CD4-positive, alpha-beta T cell (primary cell): ENCODE data around the gene C5orf46. TPM values are rescaled to one million over a fixed set of nuclear protein-coding genes. Genes with fewer than 3 reads are reported as not detected.

Experiments used
- ATAC-seq: fragments of 200-7000 bp; cut with Tn5 transposase; one replicate; pipeline ENCODE4 v1.10.0; 2022; ENCODE audit warnings: mild to moderate bottlenecking; ENCODE audit not compliant: poor library complexity
- CTCF ChIA-PET: fragments of 350-600 bp; sonication (Branson Sonifier 250); formaldehyde crosslinking; loops from one replicate; lab custom pipeline; 2021; ENCODE audit warnings: antibody characterized with exemption, inconsistent platforms; lab: Charles Lee
- POLR2A ChIA-PET: fragments of 350-600 bp; sonication (Branson Sonifier 250); formaldehyde crosslinking; loops from one replicate; lab custom pipeline; 2021; ENCODE audit warnings: antibody characterized with exemption, inconsistent platforms; lab: Charles Lee
- DNase-seq, 14 experiments: peaks; one replicate each; pipeline ENCODE4 v3.0.0-alpha.2; 2013 to 2020; ENCODE audit warnings: mixed read lengths in 2 of 14
- H3K27ac ChIP-seq, 2 donors: one replicate each; pipeline versions ENCODE4 v1.5.1 to v1.7.0; 2013; ENCODE audit warnings: low read length in 2 of 2, low read depth in 1 of 2, mild to moderate bottlenecking in 1 of 2
- H3K27me3 ChIP-seq, 2 experiments: 1 replicate in 1 of 2; 2 replicates in 1 of 2; pipeline versions ENCODE4 v1.6.1 to v1.7.0; 2013; ENCODE audit warnings: low read length in 2 of 2, control low read depth in 1 of 2, mild to moderate bottlenecking in 1 of 2, moderate library complexity in 1 of 2; ENCODE audit not compliant: insufficient read depth in 2 of 2, control insufficient read depth in 1 of 2
- H3K36me3 ChIP-seq: one replicate; pipeline ENCODE4 v1.6.1; 2013; ENCODE audit warnings: low read length, control low read depth; ENCODE audit not compliant: insufficient read depth
- H3K4me1 ChIP-seq: one replicate; pipeline ENCODE4 v1.6.1; 2013; ENCODE audit warnings: low read length, control low read depth; ENCODE audit not compliant: insufficient read depth
- H3K4me3 ChIP-seq: one replicate; pipeline ENCODE4 v1.5.1; 2013; ENCODE audit warnings: mild to moderate bottlenecking, low read length, moderate library complexity
- H3K9me3 ChIP-seq, 2 experiments: 1 replicate in 1 of 2; 2 replicates in 1 of 2; pipeline versions ENCODE4 v1.6.1 to v1.7.0; 2013; ENCODE audit warnings: low read length in 2 of 2, mild to moderate bottlenecking in 2 of 2, control low read depth in 1 of 2, moderate library complexity in 1 of 2; ENCODE audit not compliant: control insufficient read depth in 1 of 2, insufficient read depth in 1 of 2
- H3K27ac Mint-ChIP-seq: one replicate; pipeline ENCODE4 v1.8.0; 2020; ENCODE audit warnings: mixed read lengths
- H3K27me3 Mint-ChIP-seq: one replicate; pipeline ENCODE4 v1.8.0; 2021; ENCODE audit warnings: mixed read lengths
- H3K36me3 Mint-ChIP-seq: one replicate; pipeline ENCODE4 v1.8.0; 2021; ENCODE audit warnings: low read depth, mixed read lengths
- H3K4me1 Mint-ChIP-seq: one replicate; pipeline ENCODE4 v1.8.0; 2021; ENCODE audit warnings: low read depth, mixed read lengths
- H3K4me3 Mint-ChIP-seq: one replicate; pipeline ENCODE4 v1.8.0; 2020; ENCODE audit warnings: mild to moderate bottlenecking, mixed read lengths
- H3K9me3 Mint-ChIP-seq: one replicate; pipeline ENCODE4 v1.8.0; 2020; ENCODE audit warnings: mixed read lengths
- intact Hi-C, 2 experiments: fragments of 100-400 bp; cut with DNase I in 1 of 2; cut with micrococcal nuclease in 1 of 2; formaldehyde crosslinking; loops; one replicate each; pipeline versions ENCODE4 v1.15.1 to v1.9.0; 2023 to 2025; cut with DNase I, micrococcal nuclease
- total RNA-seq, 174 experiments: library from RNA in 2 of 174; stranded (reverse) in 2 of 174; gene quantifications; one replicate each; pipeline ENCODE4 v1.2.3 and lab custom pipeline; 2021 to 2026
- TF ChIP-seq, protein P1 (sequence below): fragments of 200-600 bp; IDR thresholded peaks from one replicate; pipeline ENCODE4 v1.8.0; 2022; ENCODE audit warnings: antibody characterized with exemption, mild to moderate bottlenecking

Gene C5orf46
- total RNA-seq, 2 experiments from 2014 or later = not detected

DNA sequence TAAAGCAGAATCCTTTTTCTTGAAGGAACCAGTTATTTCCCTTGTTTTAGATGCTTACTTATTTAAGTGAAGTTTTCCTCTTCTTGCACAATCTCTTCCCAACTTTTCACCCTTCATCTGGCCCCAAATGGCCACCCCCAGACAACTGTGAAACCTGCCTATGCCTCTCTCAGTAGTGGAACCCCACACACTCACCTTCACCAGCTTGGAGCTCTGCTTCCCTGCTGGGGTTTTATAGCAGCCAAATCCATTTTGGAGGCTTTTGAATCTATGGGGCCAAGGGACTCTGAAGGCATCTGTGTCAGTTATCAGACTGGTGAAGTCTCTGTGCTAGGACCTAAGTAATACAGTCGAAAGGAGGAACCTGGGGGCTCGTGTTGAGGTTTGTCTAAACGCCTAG is 52.0 kb downstream of the C5orf46 start:
- Mint-ChIP-seq H3K27me3 (no peaks in the 10 kb centered on the region), H3K4me1 (no peaks in the 10 kb centered on the region), H3K4me3 (no peak overlapping the region), H3K36me3 (no peaks in the 10 kb centered on the region), H3K9me3 (no peaks in the 10 kb centered on the region), H3K27ac (no peak overlapping the region)
- DNase-seq (no peak), ATAC-seq (no peak)
- no peaks in the 10 kb centered on the region for H3K9me3 ChIP-seq
- no peaks in the 10 kb centered on the region for H3K4me1 ChIP-seq
- CTCF ChIA-PET = no interaction called here
- no peak overlapping the region for H3K4me3 ChIP-seq
- TF ChIP-seq, protein P1, sequence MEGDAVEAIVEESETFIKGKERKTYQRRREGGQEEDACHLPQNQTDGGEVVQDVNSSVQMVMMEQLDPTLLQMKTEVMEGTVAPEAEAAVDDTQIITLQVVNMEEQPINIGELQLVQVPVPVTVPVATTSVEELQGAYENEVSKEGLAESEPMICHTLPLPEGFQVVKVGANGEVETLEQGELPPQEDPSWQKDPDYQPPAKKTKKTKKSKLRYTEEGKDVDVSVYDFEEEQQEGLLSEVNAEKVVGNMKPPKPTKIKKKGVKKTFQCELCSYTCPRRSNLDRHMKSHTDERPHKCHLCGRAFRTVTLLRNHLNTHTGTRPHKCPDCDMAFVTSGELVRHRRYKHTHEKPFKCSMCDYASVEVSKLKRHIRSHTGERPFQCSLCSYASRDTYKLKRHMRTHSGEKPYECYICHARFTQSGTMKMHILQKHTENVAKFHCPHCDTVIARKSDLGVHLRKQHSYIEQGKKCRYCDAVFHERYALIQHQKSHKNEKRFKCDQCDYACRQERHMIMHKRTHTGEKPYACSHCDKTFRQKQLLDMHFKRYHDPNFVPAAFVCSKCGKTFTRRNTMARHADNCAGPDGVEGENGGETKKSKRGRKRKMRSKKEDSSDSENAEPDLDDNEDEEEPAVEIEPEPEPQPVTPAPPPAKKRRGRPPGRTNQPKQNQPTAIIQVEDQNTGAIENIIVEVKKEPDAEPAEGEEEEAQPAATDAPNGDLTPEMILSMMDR = no peak
- H3K36me3 ChIP-seq = no peaks in the 10 kb centered on the region
- POLR2A ChIA-PET = no interaction called here
- H3K27ac ChIP-seq = no peak overlapping the region
- intact Hi-C loops = loop anchor here in 1 of 2 experiments (10.0 kb wide), 1 partner anchor 880 kb away; no protein-coding TSS in a partner anchor
- peaks cover 0 to 4% of the 10 kb centered on the region in 2 experiments for H3K27me3 ChIP-seq

GRCh38 chr5:147853372-147853987 is 52.9 kb downstream of the C5orf46 start:
- DNase-seq = no peak
- CTCF ChIA-PET = no interaction called here
- no peaks in the 10 kb centered on the region for H3K27me3 Mint-ChIP-seq

GRCh38 chr5:147852365-147852764 is 54.0 kb downstream of the C5orf46 start:
- no peaks in the 10 kb centered on the region for H3K27me3 Mint-ChIP-seq
- intact Hi-C loops = loop anchor here in 1 of 2 experiments (10.0 kb wide), 1 partner anchor 882 kb away; no protein-coding TSS in a partner anchor

More at GRCh38 chr5:147853372-147853987, 52.9 kb downstream of the C5orf46 start:
- intact Hi-C loops = loop anchor here in 1 of 2 experiments (10.0 kb wide), 1 partner anchor 881 kb away; no protein-coding TSS in a partner anchor
- H3K27ac ChIP-seq = no peak overlapping the region
- TF ChIP-seq, protein P1 = no peak
- ATAC-seq = no peak
- no peaks in the 10 kb centered on the region for H3K4me1 Mint-ChIP-seq
- no peak overlapping the region for H3K27ac Mint-ChIP-seq
- no peak overlapping the region for H3K4me3 Mint-ChIP-seq
- POLR2A ChIA-PET = no interaction called here
- no peaks in the 10 kb centered on the region for H3K4me1 ChIP-seq
- H3K36me3 ChIP-seq = no peaks in the 10 kb centered on the region
- H3K9me3 ChIP-seq = no peaks in the 10 kb centered on the region
- peaks cover 0 to 4% of the 10 kb centered on the region in 2 experiments for H3K27me3 ChIP-seq
- H3K4me3 ChIP-seq = no peak overlapping the region
- H3K9me3 Mint-ChIP-seq = no peaks in the 10 kb centered on the region
- H3K36me3 Mint-ChIP-seq = no peaks in the 10 kb centered on the region

More at GRCh38 chr5:147852365-147852764, 54.0 kb downstream of the C5orf46 start:
- Mint-ChIP-seq H3K4me1 (no peaks in the 10 kb centered on the region), H3K27ac (no peak overlapping the region), H3K4me3 (no peak overlapping the region), H3K36me3 (no peaks in the 10 kb centered on the region), H3K9me3 (no peaks in the 10 kb centered on the region)
- H3K4me1 ChIP-seq = no peaks in the 10 kb centered on the region
- H3K4me3 ChIP-seq = no peak overlapping the region
- no peak overlapping the region for H3K27ac ChIP-seq
- DNase-seq (no peak), ATAC-seq (no peak)
- ChIA-PET CTCF (no interaction called here), POLR2A (no interaction called here)
- H3K36me3 ChIP-seq = no peaks in the 10 kb centered on the region
- TF ChIP-seq, protein P1 = no peak
- no peaks in the 10 kb centered on the region for H3K9me3 ChIP-seq
- H3K27me3 ChIP-seq = peaks cover 0 to 4% of the 10 kb centered on the region in 2 experiments
